HL-60 (cell line): ENCODE results near the gene LCN15.

Source experiments
- CTCF ChIP-seq: IDR thresholded peaks from one replicate; pipeline ENCODE4 v1.5.1; 2011; ENCODE audit warnings: low read length, control low read depth, inconsistent platforms; ENCODE audit not compliant: insufficient read depth
- GABPA ChIP-seq: IDR thresholded peaks from 2 replicates; pipeline ENCODE4 v1.6.1; 2012; ENCODE audit warnings: low read depth
- POLR2AphosphoS5 ChIP-seq: IDR thresholded peaks from 2 replicates; pipeline ENCODE4 v1.6.1; 2012; ENCODE audit warnings: low read depth
- REST ChIP-seq: IDR thresholded peaks from 2 replicates; pipeline ENCODE4 v1.6.1; 2012; ENCODE audit warnings: low read depth; ENCODE audit not compliant: insufficient replicate concordance

DNA sequence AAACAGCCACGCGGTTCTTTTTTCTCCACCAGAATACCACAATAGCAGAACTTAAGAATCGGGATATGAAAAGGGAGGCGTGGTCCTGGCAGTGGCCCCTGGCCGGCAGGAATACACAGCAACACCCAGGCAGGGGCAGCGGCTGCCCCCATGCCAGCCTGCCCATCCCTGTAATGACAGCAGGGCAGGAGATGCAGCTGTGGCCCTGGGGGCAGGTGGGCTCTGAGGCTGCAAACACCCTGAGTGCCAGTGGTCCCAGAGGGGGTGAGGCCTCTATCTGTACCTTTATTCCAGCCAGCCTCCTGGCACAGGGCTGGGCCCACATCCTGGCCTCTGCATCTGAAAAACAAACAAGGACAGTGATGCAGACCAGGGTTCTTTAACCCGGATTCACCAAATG is 39.5 kb downstream of the LCN15 start:
- TF ChIP-seq CTCF (no peak), GABPA (no peak), POLR2AphosphoS5 (no peak; the same call in 1 of the 2 replicates), REST (no peak)
